GM23248 (cell line): Measurements from ENCODE around the gene HSPA4L.

ENCODE experiments used
- EZH2 ChIP-seq: fragments of 200-600 bp; sonication (generic); IDR thresholded peaks from 2 replicates; pipeline ENCODE4 v1.6.1; 2018; ENCODE audit warnings: antibody characterized with exemption, mild to moderate bottlenecking; ENCODE audit not compliant: insufficient read depth, poor library complexity, severe bottlenecking
- EZH2phosphoT487 ChIP-seq: fragments of 200-600 bp; sonication (generic); IDR thresholded peaks from 2 replicates; pipeline ENCODE4 v1.6.1; 2018; ENCODE audit warnings: antibody characterized with exemption, moderate library complexity, mild to moderate bottlenecking, low read depth; ENCODE audit not compliant: insufficient read depth

DNA sequence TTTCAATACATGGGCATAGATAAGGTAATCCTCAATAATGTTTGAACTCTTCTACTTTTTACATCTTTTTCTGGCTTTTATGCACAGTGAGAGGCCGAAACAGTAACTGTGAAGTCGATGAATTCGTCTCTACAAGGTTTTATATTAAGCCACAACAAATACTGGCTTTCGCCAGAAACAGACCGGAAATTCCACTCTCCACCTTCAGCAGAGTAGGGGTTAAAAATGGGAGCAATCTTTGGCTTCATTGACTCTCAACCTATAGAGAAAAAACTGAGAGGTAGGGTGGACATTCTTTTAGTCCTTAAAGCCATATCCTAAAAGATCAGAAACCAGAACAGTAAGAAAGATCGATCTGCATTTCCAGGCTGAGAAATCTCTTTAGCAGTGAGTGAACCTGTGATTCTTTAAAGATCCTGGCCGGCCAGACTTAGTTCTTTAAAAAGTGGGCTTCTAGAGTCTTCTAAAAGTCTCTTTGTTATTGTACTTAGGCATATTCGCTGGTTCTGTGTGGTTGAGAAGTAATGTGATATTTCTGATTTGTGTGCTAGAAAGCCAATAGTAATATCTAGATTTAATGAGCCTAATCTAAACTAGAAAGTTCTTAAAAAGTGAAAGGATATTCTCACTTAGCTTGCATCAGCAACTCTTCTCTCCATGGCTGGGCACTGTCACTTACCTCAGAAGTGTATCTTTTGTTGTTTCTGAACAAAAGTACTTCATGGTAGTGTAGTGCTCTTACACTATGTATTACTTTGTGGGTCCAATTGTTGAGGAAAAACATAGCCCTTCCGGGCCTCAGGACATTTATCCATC is 2.0 kb downstream of the HSPA4L start:
- no peak for TF ChIP-seq EZH2phosphoT487
- TF ChIP-seq EZH2 = no peak
